Measurements from ENCODE around the gene IGSF21. TPM values are rescaled to one million over a fixed set of nuclear protein-coding genes. Genes with fewer than 3 reads are reported as not detected.

Gene IGSF21
- total RNA-seq, 1 donor from 2014 or later: not detected

GRCh38 chr1:18373151-18373550 lies 265.6 kb downstream of the IGSF21 start:
- Mint-ChIP-seq H3K27me3 (peaks cover 32% of the 10 kb centered on the region), H3K27ac (no peak overlapping the region), H3K36me3 (ENCODE audit: insufficient read depth) (no peaks in the 10 kb centered on the region), H3K9me3 (ENCODE audit: low read depth) (no peaks in the 10 kb centered on the region), H3K4me3 (ENCODE audit: low read depth) (no peak overlapping the region), H3K4me1 (ENCODE audit: low read depth) (no peaks in the 10 kb centered on the region)
- no peak for DNase-seq (ENCODE audit: low spot score, unreplicated experiment)
- no peak for TF ChIP-seq CTCF (IDR thresholded peaks at IDR 0.05; ENCODE audit: unreplicated experiment)

- Mint-ChIP-seq H3K36me3 (ENCODE audit: insufficient read depth) (no peaks in the 10 kb centered on the region), H3K4me1 (ENCODE audit: low read depth) (no peaks in the 10 kb centered on the region), H3K9me3 (ENCODE audit: low read depth) (no peaks in the 10 kb centered on the region), H3K4me3 (ENCODE audit: low read depth) (no peak overlapping the region), H3K27ac (no peak overlapping the region), H3K27me3 (peaks cover 34% of the 10 kb centered on the region)
- peak; percentile 30 for DNase-seq (ENCODE audit: low spot score, unreplicated experiment)
- TF ChIP-seq CTCF (IDR thresholded peaks at IDR 0.05; ENCODE audit: unreplicated experiment): peak; percentile 67
Observed at GRCh38 chr1:18373882-18374493, 266.4 kb downstream of the IGSF21 start.

GRCh38 chr1:18376661-18377060 lies 269.1 kb downstream of the IGSF21 start:
- Mint-ChIP-seq H3K9me3 (ENCODE audit: low read depth) (peaks cover 3% of the 10 kb centered on the region), H3K4me3 (ENCODE audit: low read depth) (no peak overlapping the region), H3K36me3 (ENCODE audit: insufficient read depth) (peaks cover 1% of the 10 kb centered on the region), H3K4me1 (ENCODE audit: low read depth) (no peaks in the 10 kb centered on the region), H3K27me3 (peaks cover 46% of the 10 kb centered on the region), H3K27ac (no peak overlapping the region)
- DNase-seq (ENCODE audit: low spot score, unreplicated experiment): no peak
- TF ChIP-seq CTCF (IDR thresholded peaks at IDR 0.05; ENCODE audit: unreplicated experiment): no peak

- peaks cover 1% of the 10 kb centered on the region for H3K4me1 Mint-ChIP-seq (ENCODE audit: low read depth)
- TF ChIP-seq CTCF (IDR thresholded peaks at IDR 0.05; ENCODE audit: unreplicated experiment): no peak
- peaks cover 3% of the 10 kb centered on the region for H3K9me3 Mint-ChIP-seq (ENCODE audit: low read depth)
- H3K36me3 Mint-ChIP-seq (ENCODE audit: insufficient read depth): peaks cover 1% of the 10 kb centered on the region
- no peak for DNase-seq (ENCODE audit: low spot score, unreplicated experiment)
- H3K27ac Mint-ChIP-seq: no peak overlapping the region
- H3K4me3 Mint-ChIP-seq (ENCODE audit: low read depth): no peak overlapping the region
- peaks cover 47% of the 10 kb centered on the region for H3K27me3 Mint-ChIP-seq
Observed at GRCh38 chr1:18380288-18380687, 272.7 kb downstream of the IGSF21 start.

GRCh38 chr1:18384059-18384458 lies 276.5 kb downstream of the IGSF21 start:
- DNase-seq (ENCODE audit: low spot score, unreplicated experiment): no peak
- Mint-ChIP-seq H3K27me3 (peaks cover 64% of the 10 kb centered on the region), H3K9me3 (ENCODE audit: low read depth) (peaks cover 3% of the 10 kb centered on the region), H3K4me1 (ENCODE audit: low read depth) (peaks cover 1% of the 10 kb centered on the region), H3K27ac (no peak overlapping the region), H3K4me3 (ENCODE audit: low read depth) (no peak overlapping the region), H3K36me3 (ENCODE audit: insufficient read depth) (peaks cover 1% of the 10 kb centered on the region)
- TF ChIP-seq CTCF (IDR thresholded peaks at IDR 0.05; ENCODE audit: unreplicated experiment): no peak
